DMS53 (cell line): ENCODE measurements around the gene KREMEN2.
A peak's percentile ranks its signal among the peaks of the same experiment; 100 is the strongest.

Experiments used
- DNase-seq: peaks from one replicate; lab custom pipeline; 2025; lab: John Stamatoyannopoulos, UW

The KREMEN2 gene

DNA sequence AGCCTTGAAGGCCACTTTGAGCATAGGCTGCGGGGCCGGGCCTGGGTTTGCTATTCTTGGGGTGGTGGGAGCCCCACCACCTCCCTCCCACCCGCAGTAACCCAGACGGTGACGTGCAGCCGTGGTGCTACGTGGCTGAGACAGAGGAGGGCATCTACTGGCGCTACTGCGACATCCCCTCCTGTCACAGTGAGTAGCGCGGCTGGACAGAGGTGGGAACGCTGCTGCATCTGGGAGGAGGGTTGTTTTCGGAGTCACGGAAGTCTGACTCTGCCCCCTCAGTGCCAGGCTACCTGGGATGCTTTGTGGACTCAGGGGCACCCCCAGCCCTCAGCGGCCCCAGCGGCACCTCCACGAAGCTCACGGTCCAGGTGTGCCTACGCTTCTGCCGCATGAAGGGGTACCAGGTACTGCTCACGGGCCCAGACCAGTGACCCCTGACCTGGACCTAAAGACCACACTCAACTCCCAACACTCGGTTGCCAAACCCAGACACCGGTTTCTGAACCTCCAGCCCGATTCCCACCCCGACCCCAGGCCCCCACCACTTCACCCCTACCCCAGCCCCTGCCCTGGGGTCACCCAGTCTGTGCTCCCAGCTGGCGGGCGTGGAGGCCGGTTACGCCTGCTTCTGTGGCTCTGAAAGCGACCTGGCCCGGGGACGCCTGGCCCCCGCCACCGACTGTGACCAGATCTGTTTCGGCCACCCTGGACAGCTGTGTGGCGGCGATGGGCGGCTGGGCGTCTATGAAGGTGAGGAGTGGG, 2.1 kb downstream of the KREMEN2 start:
- DNase-seq = no peak

DNA sequence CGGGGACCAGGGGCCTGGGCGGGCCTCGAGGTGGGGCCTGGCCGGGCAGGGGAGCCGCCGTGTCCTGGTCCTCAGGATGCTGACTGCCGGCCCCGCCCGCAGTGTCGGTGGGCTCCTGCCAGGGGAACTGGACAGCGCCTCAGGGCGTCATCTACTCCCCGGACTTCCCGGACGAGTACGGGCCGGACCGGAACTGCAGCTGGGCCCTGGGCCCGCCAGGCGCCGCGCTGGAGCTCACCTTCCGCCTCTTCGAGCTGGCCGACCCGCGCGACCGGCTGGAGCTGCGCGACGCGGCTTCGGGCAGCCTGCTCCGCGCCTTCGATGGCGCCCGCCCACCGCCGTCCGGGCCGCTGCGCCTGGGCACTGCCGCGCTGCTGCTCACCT, 2.7 kb downstream of the KREMEN2 start:
- DNase-seq = no peak

DNA sequence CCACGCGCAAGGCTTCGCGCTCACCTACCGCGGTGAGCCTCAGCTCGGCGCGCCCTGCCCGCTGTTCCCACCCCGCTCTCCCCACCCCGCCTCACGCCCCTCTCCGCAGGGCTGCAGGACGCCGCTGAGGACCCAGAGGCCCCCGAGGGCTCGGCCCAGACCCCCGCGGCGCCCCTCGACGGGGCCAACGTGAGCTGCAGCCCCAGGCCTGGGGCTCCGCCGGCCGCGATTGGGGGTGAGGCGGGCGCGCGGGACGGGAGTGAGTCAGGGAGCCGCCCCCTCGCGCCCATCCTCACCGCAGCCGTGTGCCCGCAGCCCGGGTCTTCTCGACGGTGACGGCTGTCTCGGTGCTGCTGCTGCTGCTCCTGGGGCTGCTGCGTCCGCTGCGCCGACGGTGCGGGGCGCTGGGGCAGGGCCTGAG, 3.1 kb downstream of the KREMEN2 start:
- no peak for DNase-seq

DNA sequence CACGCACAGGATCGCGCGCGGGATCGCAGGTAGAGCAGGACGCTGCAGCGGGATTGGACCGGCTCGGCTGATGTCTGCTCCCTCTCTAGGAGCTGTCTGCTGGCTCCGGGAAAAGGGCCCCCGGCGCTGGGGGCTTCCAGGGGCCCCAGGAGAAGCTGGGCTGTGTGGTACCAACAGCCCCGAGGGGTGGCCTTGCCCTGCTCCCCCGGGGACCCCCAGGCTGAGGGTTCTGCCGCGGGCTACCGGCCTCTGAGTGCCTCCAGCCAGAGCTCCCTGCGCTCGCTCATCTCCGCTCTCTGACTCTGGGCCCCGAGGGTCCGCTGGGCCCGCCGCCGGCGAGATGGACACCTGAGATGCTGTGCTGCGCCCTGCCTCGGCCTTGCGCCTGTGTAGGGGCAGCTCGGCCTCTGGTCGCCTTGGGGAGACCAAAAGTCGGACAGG, 3.7 kb downstream of the KREMEN2 start:
- DNase-seq = no peak

DNA sequence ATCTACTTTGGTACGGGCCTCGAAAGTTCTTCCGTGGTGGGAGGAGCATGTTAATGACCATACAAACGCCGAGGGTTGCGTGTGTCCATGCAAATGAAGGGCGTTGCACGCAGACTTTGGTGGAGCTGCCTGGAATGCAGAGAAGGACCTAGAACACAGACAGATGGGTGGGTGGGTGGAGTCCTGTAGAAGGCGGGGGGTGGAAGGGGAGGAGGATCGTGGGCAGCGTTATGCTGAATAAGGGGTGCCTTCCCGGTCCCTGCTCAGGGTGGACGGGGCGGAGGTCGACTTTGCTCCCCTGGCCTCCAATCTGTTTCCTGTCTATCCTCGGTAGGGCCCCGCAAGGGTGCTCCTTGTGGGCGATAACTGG, 4.3 kb downstream of the KREMEN2 start:
- DNase-seq = peak; percentile 73

DNA sequence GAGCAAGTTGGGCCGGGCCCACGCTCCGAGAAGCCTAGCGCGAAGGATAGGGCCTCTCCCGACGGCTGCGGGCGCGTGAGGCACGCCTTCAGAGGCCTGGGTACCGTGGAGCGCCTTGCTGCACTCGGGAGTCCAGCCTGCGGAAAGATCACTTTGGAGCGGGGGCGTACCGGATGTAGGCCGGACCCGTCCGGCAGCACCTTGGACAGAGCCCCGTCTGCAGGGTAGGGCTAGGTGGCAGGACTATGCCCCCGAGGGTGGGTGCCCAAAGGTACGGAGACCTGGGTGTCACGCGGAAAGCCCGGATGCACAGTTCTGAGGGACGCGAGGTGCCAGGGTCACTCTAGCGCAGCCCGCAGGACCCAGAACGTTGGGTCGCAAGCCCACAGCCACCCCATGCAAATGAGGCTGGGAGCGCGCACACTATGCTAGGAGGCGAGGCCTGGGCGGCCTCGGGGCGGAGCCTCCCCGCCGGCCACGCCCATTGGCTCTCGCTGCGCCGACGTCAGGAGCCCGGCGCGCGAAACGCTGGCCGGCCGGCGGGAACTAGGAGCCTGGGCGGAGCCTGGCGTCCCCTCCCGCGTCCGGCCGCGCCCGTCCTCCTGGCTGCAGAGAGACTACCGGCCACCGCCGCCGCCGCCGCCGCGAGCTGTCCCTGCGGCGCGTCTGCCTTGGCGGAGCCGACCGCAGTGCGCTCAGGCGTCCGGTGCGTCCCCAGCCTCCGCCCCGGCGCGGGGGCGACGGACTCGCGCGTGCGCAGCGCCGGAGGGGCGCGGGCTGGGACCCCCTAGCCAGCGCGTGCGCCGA, 4.9 kb downstream of the KREMEN2 start, which contains the start of gene PAQR4:
Gene PAQR4 (plus strand): TSS at position 611 of the 807 bp plus-strand sequence. CDS start 327 bp downstream, outside the sequence.
- peak; percentile 95 for DNase-seq

DNA sequence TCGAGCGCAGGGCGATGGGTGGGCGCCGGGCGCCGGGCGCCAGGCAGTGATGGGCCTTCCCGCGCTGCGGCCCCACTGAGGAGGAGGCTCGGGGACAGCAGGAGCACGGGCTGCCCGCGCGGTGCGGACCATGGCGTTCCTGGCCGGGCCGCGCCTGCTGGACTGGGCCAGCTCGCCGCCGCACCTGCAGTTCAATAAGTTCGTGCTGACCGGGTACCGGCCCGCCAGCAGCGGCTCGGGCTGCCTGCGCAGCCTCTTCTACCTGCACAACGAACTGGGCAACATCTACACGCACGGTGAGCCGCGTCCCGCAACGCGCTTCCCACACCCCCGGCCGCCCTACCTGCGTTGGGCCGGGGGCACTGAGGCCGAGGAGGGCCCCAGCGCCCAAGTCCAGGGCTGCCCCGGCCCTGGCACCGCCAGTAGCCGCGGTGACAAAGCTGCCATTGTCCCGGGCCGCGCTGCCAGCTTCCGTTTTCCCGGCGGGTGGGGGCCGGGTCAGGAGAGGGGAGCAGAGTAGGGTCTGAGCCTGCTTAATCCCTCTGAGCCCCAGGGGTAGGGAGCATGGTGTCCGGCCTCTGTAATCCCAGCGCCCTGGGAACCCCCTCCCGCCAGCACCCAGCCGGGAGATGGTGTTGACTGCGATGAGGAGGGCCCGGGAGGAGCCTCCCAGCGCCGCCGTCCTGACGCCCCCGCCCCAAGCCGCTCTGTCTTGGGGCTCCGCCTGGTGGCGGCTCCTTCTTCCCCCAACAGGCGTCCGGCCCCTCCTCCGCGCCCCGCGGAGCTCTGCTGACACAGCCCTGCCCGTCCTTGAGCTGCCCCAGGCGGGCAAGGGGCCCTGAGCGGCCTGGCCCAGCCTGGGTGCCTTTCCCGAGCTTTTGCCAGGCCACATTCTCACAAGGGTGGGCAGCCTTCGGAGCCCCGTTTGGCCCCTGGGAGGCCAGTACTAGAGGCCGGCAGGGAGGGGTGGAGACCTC, 5.8 kb downstream of the KREMEN2 start:
- peak; percentile 72 for DNase-seq

DNA sequence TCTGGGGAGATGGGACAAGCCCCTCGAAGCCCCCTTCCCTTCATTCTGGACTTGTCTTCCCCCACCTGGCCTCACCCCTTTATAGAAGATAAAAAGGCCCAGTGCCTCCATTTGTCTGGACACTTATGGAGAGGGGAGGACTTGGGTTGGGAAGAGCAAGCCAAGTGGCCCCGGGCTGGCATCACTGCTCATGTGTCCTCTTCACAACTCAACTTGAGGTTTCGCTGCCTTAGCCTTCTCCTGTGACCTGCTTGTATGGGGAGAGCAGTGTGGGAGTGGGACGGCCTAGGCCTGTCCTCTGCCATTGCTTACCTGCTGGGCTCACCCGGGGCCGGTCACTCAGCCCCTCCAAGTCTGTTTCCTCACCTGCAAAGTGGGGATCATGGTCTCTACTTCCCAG, 6.5 kb downstream of the KREMEN2 start:
- peak; percentile 33 for DNase-seq

DNA sequence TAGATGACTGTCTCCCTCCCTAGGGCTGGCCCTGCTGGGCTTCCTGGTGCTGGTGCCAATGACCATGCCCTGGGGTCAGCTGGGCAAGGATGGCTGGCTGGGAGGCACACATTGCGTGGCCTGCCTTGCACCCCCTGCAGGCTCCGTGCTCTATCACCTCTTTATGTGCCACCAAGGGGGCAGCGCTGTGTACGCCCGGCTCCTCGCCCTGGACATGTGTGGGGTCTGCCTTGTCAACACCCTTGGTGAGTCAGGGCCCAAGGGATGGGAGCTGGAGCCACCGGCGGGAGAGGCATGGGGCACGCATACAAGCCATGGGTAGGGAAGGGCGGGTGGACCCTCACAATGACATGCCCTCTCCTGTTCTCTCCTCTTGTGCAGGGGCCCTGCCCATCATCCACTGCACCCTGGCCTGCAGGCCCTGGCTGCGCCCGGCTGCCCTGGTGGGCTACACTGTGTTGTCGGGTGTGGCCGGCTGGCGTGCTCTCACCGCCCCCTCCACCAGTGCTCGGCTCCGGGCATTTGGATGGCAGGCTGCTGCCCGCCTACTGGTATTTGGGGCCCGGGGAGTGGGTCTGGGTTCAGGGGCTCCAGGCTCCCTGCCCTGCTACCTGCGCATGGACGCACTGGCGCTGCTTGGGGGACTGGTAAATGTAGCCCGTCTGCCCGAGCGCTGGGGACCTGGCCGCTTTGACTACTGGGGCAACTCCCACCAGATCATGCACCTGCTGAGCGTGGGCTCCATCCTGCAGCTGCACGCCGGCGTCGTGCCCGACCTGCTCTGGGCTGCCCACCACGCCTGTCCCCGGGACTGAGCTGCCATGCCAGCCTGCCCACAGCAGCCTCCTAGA, 7.3 kb downstream of the KREMEN2 start:
- DNase-seq = no peak

DNA sequence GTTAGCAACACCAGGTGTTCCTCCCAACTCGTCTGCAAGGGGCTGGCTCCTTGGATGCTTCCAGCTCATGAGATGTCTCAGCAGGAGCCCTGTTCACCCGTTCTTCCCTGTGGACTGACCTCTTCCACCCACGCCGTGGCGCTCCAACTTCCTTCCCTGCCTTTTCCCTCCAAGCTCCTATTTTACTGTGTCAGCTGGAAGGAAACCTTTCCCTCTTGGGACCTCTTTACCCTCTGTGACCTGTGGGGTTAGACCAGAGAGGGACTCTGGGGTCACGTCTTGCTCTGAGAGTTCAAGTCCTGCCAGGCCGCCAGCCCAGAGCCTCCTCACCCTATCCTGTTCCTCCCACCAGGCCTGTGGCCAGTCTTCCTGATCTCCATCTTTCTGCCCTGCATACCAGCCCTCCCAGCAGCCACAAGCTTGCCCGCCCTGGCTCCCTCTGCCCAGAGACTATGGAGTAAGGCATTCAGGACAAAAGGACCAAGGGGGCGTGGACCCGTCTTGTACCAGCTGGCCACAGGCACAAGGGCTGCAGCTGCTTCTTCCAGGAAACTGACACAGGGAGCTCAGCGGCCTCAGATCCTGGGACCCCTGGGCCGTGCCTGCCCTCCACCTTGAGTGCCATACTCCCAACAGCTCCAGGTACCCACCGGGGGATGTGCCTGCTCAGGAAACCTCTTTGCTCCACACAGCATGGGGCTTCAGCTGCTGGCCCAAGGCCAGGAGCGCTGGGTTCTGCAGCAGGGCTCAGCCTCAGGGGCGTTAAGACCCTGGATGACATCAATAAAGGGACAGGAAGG, 8.1 kb downstream of the KREMEN2 start:
- DNase-seq = no peak

DNA sequence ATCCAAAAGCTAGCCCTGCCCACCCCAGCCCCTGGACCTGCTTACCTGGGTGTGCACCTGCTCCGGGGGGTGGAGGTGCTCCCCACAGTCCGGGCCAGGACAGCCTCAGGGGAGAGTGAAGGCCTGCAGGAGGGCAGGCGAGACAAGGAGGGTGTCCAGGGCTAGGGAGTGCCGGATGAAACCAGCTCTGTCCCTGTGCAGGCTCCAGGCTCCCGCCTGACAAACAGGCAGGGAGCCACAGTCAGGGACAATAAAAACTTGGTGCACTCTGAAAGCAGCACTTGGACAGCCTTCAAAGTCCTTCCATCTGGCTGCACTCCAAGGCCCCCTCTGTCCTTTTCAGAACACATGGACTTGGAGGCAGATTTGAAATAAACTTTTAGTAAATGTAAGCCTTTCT, 9.0 kb downstream of the KREMEN2 start:
- no peak for DNase-seq

DNA sequence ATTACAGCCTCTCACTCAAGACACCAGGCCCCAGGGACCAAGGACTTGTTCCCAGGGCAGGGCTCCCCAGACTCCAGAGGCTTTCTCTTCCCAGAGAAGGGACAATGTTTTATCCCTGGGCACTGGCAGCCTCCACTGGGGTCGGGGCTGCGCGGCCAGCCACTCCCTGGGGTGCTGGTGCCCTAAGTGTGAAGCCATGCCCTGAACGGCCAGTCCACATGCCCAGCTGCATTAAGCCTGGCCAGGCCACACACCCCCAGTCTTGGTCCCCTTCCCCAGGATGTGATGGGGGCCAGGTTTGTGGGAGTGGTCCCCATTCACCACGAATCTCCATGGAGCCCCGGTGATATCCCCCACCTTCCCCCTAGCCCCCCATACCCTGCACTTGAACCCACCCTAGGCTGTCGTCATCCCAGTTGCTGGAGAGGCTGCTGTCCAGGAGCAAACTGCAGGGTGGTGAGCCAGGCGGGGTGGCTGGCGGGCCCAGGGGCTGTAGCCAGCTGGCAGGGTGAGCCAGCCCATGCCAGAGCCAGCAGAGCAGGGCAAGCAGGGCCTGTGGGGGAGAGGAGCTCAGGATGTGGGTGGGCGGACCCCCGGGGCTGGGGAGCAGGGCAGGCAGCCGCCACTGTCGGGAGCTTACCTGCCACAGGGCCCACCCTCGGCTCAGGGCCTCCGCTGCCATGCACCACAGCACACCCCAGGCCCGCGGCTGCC, 9.7 kb downstream of the KREMEN2 start:
- DNase-seq = no peak

DNA sequence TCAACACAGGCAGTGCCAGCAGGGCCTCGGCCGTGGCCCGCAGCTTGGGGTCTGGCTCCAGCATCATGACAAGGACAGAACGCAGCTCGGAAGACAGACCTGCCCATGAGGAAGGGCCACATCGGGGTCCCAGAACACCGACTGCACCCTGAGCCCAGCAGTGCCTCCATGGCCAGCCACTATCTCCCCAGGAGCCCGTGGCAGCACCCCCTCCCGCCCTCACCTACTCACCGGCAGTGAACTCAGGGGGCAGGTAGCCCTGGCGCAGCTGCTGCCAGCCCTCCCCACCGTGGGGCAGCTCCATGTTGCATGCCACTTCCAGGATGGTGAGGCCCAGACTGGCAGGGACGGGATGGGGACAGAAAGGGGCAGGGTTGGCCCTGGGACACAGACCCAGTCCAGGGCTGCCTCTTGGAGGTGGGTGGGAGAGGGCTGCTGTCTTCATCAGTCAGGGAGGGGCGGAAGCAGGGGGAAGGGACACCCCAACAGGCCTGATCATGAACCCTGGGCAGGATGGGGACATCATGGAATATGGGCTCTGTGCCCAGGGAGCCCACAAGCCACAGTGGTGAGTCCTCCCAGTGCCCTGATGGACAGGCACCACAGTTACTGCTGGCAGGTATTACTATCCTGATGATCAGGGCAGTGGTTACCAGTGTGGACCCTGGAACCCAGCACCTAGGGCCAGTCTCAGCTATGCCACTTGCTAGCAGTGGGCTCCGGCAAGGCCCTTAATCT, 10.4 kb downstream of the KREMEN2 start:
- DNase-seq = no peak

DNA sequence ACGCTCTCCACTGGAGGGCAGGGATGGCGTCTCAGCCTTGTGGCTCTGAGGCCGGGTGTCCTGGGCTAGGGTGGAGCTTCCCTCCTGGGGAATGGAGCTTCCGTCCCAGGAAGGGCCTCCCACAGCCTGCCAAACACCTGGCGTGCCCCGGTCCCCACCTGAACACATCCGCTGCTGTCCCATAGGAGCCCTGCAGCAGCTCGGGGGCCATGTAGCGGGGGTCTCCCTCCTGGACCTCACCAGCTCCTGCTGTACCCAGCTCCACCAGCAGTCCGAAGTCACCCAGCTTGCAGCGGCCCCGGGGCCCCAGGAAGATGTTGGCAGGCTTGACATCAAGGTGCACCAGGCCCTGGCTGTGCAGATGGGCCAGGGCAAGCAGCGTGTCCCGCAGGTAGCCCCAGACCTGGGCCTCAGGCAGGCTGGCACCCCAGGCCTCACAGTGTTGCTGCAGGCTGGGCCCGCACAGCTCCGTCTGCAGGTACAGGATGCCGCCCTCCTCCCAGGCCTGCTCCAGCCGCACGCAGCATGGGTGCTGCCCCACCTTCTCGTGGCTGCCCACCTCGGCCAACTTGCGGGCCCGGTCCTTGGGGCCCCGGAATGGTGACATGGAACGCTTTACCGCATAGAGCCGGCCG, 11.2 kb downstream of the KREMEN2 start:
- DNase-seq = no peak

DNA sequence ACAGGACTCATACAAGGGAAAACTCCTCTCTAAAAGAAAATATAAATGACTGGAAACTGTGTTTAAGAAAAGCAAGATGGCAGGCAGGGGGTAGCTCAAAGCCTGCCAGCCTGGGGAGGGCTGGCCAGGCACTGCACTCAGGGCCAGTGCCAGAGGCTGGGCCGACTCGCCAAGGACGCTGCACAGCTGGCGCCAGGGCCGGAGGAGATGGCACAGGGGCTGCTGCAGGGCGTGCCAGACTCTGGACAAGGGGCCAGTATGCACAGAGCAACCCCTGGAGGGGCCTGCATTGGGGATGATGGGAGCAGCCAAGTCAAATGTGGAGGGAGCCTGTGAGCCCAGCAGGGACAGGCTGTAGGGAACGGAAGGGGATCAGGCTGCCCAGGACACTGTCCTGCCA, 12.1 kb downstream of the KREMEN2 start:
- no peak for DNase-seq

DNA sequence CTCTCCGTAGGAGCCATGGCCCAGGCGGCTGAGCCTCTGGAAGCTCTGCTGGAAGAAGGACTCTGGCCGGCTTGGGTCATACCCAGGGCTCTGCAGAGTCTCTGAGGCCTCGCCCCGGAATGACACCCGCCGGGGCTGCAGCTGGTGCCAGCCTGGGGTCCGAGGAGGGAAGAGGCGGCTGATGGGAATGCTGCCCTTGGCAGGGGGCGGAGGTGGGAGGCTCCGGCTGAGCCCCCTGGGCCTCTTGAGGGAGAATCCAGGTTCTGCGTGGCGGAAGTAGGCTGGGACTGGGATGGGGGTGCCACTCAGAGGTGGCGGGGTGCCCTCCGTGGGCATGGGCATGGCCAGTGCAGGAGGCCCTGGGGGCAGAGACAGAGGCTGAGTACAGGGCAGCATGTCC, 12.6 kb downstream of the KREMEN2 start:
- DNase-seq = no peak

DNA sequence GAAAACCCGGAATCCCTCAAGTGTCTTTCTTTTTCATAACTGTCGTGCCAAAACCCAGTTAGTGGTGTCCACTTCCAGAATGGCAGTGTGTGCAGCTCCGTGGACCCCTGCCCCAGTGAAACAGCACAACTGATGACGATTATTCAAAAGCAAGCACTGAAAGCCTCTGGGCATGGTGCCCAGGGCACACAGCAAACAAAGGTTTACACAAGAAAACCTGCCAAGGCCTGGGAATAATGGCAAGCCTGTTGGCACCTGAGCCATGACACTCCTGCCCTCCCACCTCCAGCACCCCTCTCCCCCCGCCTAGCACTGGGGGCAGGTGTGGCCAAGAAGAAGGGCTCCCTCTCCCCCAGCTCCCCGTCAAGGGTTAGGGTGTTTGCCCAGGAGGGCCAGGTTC, 13.4 kb downstream of the KREMEN2 start:
- DNase-seq = peak; percentile 17

DNA sequence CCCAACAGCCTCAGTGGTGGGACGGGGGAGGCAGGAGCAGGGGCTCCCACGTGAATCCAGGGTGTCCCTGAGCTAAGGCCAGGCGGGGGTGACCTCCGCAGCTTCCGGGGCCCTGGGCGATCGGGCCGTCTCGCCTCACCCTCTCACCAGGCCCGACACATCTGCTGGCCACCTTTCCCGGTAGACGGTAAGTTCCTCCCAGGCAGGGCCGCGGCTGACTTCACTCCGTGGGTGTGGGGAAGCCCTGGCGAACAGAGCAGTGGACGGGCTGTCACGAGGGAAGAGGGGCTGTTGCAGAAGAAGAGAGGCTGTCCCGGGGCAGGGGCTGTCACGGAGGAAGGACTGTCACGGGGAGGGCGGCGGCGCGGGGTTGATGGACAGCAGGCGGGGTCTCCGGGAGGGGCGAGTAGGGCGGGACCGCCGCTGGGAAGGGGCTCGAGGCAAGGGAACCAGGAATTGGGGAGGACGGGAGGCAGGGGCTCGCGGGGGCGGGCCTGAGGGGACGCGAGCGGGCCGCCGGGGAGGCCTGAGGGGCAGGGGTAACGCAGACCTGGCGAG, 15.7 kb downstream of the KREMEN2 start:
- DNase-seq = peak; percentile 45
